Iris pigment epithelial cell (primary cell): ENCODE results near the gene TSPAN18.

Experiments
- DNase-seq: peaks from one replicate; pipeline ENCODE4 v3.0.0-alpha.2; 2011; ENCODE audit warnings: low read depth

The TSPAN18 gene

DNA sequence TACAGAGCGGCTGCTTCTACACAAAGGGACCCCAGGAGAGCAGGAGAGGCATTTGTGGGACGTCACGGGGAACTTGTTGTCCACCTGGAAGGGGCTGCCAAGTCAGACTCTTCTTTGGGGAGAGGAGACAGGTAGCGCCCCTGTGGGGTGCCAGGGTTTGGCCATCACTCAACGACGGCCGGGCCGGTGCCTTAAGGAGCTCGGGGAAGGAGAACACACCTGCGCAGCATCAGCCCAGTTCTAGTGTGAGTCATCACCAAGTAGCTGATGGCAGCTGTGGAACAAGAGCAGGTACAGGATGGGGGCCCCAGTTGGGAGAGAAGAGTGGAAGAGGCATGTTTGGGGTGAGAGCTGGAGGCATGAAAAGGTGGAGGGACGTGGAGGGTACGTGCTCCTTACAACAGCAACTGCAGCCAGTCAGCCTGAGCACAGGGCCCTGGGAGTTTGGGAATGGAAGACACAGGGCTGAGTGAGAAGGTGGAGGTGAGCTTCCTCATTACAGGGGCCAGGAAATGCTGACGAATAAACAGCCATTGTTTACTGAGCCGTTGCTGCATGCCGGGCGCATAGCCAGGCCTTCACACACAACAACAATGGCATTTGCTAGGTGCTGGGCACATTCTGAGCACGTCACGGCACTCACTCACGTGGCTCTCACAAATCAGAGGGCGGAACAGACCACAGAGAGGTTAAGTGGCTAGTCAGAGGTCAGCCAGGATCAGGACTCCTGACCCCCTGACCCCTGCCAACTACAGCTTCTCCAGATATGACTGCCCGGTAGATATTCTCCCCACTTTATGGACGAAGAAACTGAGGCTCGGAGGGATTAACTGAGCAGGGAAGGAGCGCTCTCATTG, 253.0 kb downstream of the TSPAN18 start:
- no peak for DNase-seq

DNA sequence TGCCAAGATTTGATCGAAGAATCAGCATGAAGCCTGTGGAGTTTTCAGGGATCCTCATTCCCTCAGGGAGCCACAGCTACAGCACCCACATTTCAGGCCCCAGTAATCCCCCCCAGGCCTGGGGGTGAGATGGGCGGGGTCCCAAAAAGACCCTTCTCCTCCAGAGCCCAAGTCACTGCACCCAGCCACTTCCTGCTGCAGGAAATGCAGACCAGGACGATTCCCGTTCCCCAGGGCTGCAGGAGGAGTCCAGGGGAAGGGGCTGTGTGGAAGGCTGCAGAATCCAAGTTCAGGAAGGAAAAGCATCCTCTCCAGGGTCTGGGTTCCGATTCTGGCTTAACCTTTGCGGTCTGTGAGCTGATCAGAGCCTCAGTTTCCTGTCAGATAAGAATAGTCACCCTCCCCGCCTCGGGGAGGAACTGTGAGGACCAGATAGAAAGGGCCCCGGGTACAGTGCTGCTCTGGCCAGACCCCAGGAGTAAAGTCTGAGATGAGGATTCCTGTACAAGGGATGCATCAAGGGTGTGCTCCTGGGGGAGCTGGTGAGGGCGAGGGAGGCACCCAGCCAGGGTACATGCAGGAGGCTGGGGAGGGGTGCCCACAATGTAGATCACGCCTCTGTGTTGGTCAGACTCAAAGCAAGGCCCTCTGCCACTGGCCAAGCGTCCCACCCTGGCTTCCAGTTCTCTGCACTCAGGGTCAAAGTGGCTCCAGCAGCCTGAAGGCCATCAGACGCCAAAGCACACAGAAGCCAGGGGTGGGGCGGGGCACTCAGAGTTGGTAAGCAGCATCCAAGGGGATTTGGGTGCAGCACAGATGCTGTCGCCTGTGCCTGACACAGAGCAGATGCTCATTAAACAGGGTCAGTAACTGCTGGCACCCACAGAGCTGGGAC, 254.0 kb downstream of the TSPAN18 start:
- no peak for DNase-seq
